ENCODE results near the gene RPUSD1. TPM values are rescaled to one million over a fixed set of nuclear protein-coding genes. Genes with fewer than 3 reads are reported as not detected.

Gene RPUSD1
- total RNA-seq, 1 experiment from 2014 or later: 41.1 TPM

- POLR2A ChIA-PET (ENCODE audit: low non-redundant PET): interaction anchor here (0.5 kb wide), 1 partner anchor 107 kb away, joined by 3 read pairs; no protein-coding TSS in a partner anchor
- TF ChIP-seq CTCF (conservative IDR thresholded peaks at IDR 0.05; ENCODE audit: low read depth, low read length) (no peak), EZH2 (IDR thresholded peaks at IDR 0.05; ENCODE audit: borderline replicate concordance, low read depth, low read length, poor library complexity, severe bottlenecking) (no peak)
- no peak for DNase-seq (ENCODE audit: low spot score)
- Histone ChIP-seq H3K4me3 (ENCODE audit: low read depth, low read length, poor library complexity, severe bottlenecking) (no peak overlapping the region), H3K9me3 (ENCODE audit: low read depth, low read length, poor library complexity, severe bottlenecking) (no peaks in the 10 kb centered on the region), H3K36me3 (ENCODE audit: insufficient read depth, low read length, poor library complexity, severe bottlenecking) (no peaks in the 10 kb centered on the region), H3K27ac (ENCODE audit: low read depth, low read length, poor library complexity, severe bottlenecking) (no peak overlapping the region), H3K4me1 (ENCODE audit: insufficient read depth, low read length, poor library complexity, severe bottlenecking) (no peaks in the 10 kb centered on the region), H3K27me3 (replicated peaks; ENCODE audit: insufficient read depth, low read depth, low read length, poor library complexity) (no peaks in the 10 kb centered on the region)
- no TSS peak for BruUV-seq (replicated peaks)
- intact Hi-C loops (cut with micrococcal nuclease; ENCODE audit: unreplicated experiment): no loop called here
- CTCF ChIA-PET: no interaction called here
These were observed 31.3 kb upstream of the RPUSD1 start for GRCh38 chr16:819336-820043.

- no peak for DNase-seq (ENCODE audit: low spot score)
- intact Hi-C loops (cut with micrococcal nuclease; ENCODE audit: unreplicated experiment): no loop called here
- Histone ChIP-seq H3K9me3 (ENCODE audit: low read depth, low read length, poor library complexity, severe bottlenecking) (no peaks in the 10 kb centered on the region), H3K4me3 (ENCODE audit: low read depth, low read length, poor library complexity, severe bottlenecking) (no peak overlapping the region), H3K4me1 (ENCODE audit: insufficient read depth, low read length, poor library complexity, severe bottlenecking) (no peaks in the 10 kb centered on the region), H3K27me3 (replicated peaks; ENCODE audit: insufficient read depth, low read depth, low read length, poor library complexity) (no peaks in the 10 kb centered on the region), H3K27ac (ENCODE audit: low read depth, low read length, poor library complexity, severe bottlenecking) (no peak overlapping the region), H3K36me3 (ENCODE audit: insufficient read depth, low read length, poor library complexity, severe bottlenecking) (no peaks in the 10 kb centered on the region)
- BruUV-seq (replicated peaks): no TSS peak
- no peak for TF ChIP-seq EZH2 (IDR thresholded peaks at IDR 0.05; ENCODE audit: borderline replicate concordance, low read depth, low read length, poor library complexity, severe bottlenecking)
- no peak for TF ChIP-seq CTCF (conservative IDR thresholded peaks at IDR 0.05; ENCODE audit: low read depth, low read length)
- ChIA-PET CTCF (no interaction called here), POLR2A (ENCODE audit: low non-redundant PET) (no interaction called here)
These were observed 30.4 kb upstream of the RPUSD1 start for GRCh38 chr16:818592-818991.

- ChIA-PET POLR2A (ENCODE audit: low non-redundant PET) (no interaction called here), CTCF (no interaction called here)
- no peak overlapping the region for H3K4me3 ChIP-seq (ENCODE audit: low read depth, low read length, poor library complexity, severe bottlenecking)
- intact Hi-C loops (cut with micrococcal nuclease; ENCODE audit: unreplicated experiment): no loop called here
- no peaks in the 10 kb centered on the region for H3K4me1 ChIP-seq (ENCODE audit: insufficient read depth, low read length, poor library complexity, severe bottlenecking)
- H3K27me3 ChIP-seq (replicated peaks; ENCODE audit: insufficient read depth, low read depth, low read length, poor library complexity): no peaks in the 10 kb centered on the region
- H3K27ac ChIP-seq (ENCODE audit: low read depth, low read length, poor library complexity, severe bottlenecking): no peak overlapping the region
- TF ChIP-seq CTCF (conservative IDR thresholded peaks at IDR 0.05; ENCODE audit: low read depth, low read length) (no peak), EZH2 (IDR thresholded peaks at IDR 0.05; ENCODE audit: borderline replicate concordance, low read depth, low read length, poor library complexity, severe bottlenecking) (no peak)
- no TSS peak for BruUV-seq (replicated peaks)
- H3K9me3 ChIP-seq (ENCODE audit: low read depth, low read length, poor library complexity, severe bottlenecking): no peaks in the 10 kb centered on the region
- DNase-seq (ENCODE audit: low spot score): no peak
- H3K36me3 ChIP-seq (ENCODE audit: insufficient read depth, low read length, poor library complexity, severe bottlenecking): no peaks in the 10 kb centered on the region
These were observed 30.0 kb upstream of the RPUSD1 start for GRCh38 chr16:818132-818531.

All from A673 (cell line).